A673 (cell line): ENCODE data around the gene BLVRA. TPM values are rescaled to one million over a fixed set of nuclear protein-coding genes. Genes with fewer than 3 reads are reported as not detected.
"Not testable (repeated sequence)": the region's sequence is repeated elsewhere in the genome, so short reads cannot be mapped to it uniquely, and the experiment has no call there.

ENCODE experiments used
- BruUV-seq: library from RNA; stranded (reverse); fragments of 400-500 nt; replicated peaks from 2 replicates; lab custom pipeline; 2021; lab: Mats Ljungman, UMichigan
- CTCF ChIA-PET: fragments of 300-600 bp; sonication (Branson Sonifier 250); formaldehyde crosslinking; loops from one replicate; lab custom pipeline; 2022; ENCODE audit warnings: antibody characterized with exemption; lab: Charles Lee
- POLR2A ChIA-PET: fragments of 300-600 bp; sonication (Branson Sonifier 250); formaldehyde crosslinking; loops from one replicate; lab custom pipeline; 2022; ENCODE audit warnings: antibody characterized with exemption; ENCODE audit not compliant: low non-redundant PET; lab: Charles Lee
- DNase-seq: peaks from one replicate; pipeline ENCODE4 v3.0.0-alpha.2; 2015; ENCODE audit warnings: low spot score
- H3K27ac ChIP-seq: fragments of 200-600 bp; sonication (generic); 2 replicates; pipeline ENCODE4 v1.5.1; 2016; ENCODE audit warnings: mixed run types, low read depth, mild to moderate bottlenecking, mixed read lengths, antibody characterized with exemption, low read length; ENCODE audit not compliant: poor library complexity, severe bottlenecking
- H3K27me3 ChIP-seq: fragments of 200-600 bp; sonication (generic); replicated peaks from 2 replicates; pipeline ENCODE4 v1.6.1; 2017; ENCODE audit warnings: mixed run types, low read depth, mild to moderate bottlenecking, mixed read lengths, antibody characterized with exemption, low read length; ENCODE audit not compliant: insufficient read depth, poor library complexity
- H3K36me3 ChIP-seq: fragments of 200-600 bp; sonication (generic); 2 replicates; pipeline ENCODE4 v1.6.1; 2016; ENCODE audit warnings: mixed run types, mild to moderate bottlenecking, mixed read lengths, antibody characterized with exemption, low read length; ENCODE audit not compliant: insufficient read depth, poor library complexity, severe bottlenecking
- H3K4me1 ChIP-seq: fragments of 200-600 bp; sonication (generic); 2 replicates; pipeline ENCODE4 v1.6.1; 2017; ENCODE audit warnings: mixed run types, mild to moderate bottlenecking, mixed read lengths, antibody characterized with exemption, low read length; ENCODE audit not compliant: insufficient read depth, poor library complexity, severe bottlenecking
- H3K4me3 ChIP-seq: fragments of 200-600 bp; sonication (generic); 2 replicates; pipeline ENCODE4 v1.5.1; 2016; ENCODE audit warnings: low read depth, mixed run types, mild to moderate bottlenecking, mixed read lengths, low read length; ENCODE audit not compliant: poor library complexity, severe bottlenecking
- H3K9me3 ChIP-seq: fragments of 200-600 bp; sonication (generic); 2 replicates; pipeline ENCODE4 v1.6.1; 2016; ENCODE audit warnings: mixed run types, low read depth, mild to moderate bottlenecking, mixed read lengths, antibody characterized with exemption, low read length; ENCODE audit not compliant: poor library complexity, severe bottlenecking
- EZH2 ChIP-seq: fragments of 200-600 bp; sonication (generic); IDR thresholded peaks from 2 replicates; pipeline ENCODE4 v1.6.1; 2017; ENCODE audit warnings: borderline replicate concordance, low read depth, mild to moderate bottlenecking, mixed read lengths, antibody characterized with exemption, low read length; ENCODE audit not compliant: poor library complexity, severe bottlenecking
- intact Hi-C: fragments of 100-400 bp; cut with micrococcal nuclease; formaldehyde crosslinking; loops from one replicate; pipeline ENCODE4 v1.10.0; 2022; ENCODE audit not compliant: unreplicated experiment
- total RNA-seq: library from RNA; stranded (reverse); gene quantifications from 2 replicates; pipeline ENCODE4 v1.2.3, GENCODE V29; 2021
- TF ChIP-seq, protein P1 (sequence below): fragments of 300-800, 200-600 bp; sonication (generic); conservative IDR thresholded peaks from 2 replicates; pipeline ENCODE4 v1.5.1; 2017; ENCODE audit warnings: low read depth, mild to moderate bottlenecking, antibody characterized with exemption, low read length, moderate library complexity, mixed read lengths

Gene BLVRA
- total RNA-seq, 1 experiment from 2014 or later, result 20.6 TPM

DNA sequence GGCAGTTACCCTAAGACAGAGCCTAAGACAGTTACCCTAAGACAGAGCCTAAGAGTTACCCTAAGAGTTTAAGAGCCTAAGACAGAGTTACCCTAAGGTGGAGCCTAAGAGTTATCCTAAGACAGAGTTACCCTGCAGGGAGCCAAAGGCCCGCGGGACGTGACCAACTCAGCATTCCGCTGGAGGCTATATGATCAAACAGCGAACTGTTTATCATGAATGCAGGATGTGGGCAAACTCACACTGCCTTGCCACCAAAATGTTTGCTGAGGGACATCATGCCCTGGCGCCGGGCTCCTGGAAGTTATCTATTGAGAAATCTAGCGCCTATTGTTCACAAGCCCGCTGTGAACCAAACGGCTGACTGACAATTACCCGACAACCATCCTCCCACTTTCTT, 49.9 kb downstream of the BLVRA start:
- no peak overlapping the region for H3K27ac ChIP-seq
- H3K4me1 ChIP-seq, result no peaks in the 10 kb centered on the region
- no peaks in the 10 kb centered on the region for H3K9me3 ChIP-seq
- ChIA-PET POLR2A (no interaction called here), CTCF (no interaction called here)
- TF ChIP-seq EZH2, result no peak
- TF ChIP-seq, protein P1, sequence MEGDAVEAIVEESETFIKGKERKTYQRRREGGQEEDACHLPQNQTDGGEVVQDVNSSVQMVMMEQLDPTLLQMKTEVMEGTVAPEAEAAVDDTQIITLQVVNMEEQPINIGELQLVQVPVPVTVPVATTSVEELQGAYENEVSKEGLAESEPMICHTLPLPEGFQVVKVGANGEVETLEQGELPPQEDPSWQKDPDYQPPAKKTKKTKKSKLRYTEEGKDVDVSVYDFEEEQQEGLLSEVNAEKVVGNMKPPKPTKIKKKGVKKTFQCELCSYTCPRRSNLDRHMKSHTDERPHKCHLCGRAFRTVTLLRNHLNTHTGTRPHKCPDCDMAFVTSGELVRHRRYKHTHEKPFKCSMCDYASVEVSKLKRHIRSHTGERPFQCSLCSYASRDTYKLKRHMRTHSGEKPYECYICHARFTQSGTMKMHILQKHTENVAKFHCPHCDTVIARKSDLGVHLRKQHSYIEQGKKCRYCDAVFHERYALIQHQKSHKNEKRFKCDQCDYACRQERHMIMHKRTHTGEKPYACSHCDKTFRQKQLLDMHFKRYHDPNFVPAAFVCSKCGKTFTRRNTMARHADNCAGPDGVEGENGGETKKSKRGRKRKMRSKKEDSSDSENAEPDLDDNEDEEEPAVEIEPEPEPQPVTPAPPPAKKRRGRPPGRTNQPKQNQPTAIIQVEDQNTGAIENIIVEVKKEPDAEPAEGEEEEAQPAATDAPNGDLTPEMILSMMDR, result no peak
- no peaks in the 10 kb centered on the region for H3K27me3 ChIP-seq
- no peaks in the 10 kb centered on the region for H3K36me3 ChIP-seq
- H3K4me3 ChIP-seq, result no peak overlapping the region
- no TSS peak for BruUV-seq
- no peak for DNase-seq
- intact Hi-C loops, result no loop called here

DNA sequence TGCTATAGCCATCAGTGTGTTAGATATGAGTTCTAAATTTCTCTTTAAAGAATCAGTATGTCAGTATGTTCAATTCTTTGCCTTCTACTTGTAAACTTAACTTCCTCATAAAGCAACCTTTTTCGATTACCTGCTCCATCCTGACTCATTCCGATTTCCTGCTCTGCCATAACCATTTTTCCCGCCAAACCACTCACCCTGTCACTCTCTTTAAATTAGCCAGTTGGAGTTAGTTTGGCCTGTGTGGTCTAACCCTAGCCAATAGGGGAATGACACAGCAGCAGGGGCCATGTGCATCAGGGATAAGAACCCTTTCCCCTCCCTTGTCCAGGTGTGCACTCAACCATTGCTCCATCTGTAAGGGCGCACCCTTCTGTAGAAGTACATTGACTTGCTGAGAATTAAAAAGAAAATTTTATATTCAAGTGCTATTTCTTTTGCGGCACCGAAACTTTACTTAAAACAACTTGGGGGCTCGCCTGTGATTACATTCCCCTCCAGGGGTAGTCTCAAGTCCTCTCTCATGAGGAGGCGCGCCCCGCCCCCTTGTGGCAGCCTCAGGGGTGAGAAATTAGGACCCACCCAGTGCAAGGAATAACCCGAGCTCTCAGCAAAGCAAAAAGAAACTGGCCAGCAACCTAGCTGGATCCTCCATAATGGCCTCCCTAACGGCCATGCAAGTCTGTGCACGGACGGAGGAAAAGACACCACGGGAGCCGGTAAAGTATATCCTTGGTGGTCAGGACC, 51.9 kb downstream of the BLVRA start:
- H3K36me3 ChIP-seq, BruUV-seq, H3K4me3 ChIP-seq, H3K9me3 ChIP-seq, intact Hi-C loops, POLR2A ChIA-PET, H3K4me1 ChIP-seq, H3K27ac ChIP-seq: not testable (repeated sequence)
- CTCF ChIA-PET, result interaction anchor here (0.6 kb wide), 1 partner anchor 228 kb away, joined by 17 read pairs; no protein-coding TSS in a partner anchor
- DNase-seq, result peak; percentile 50
- peaks cover 11% of the 10 kb centered on the region for H3K27me3 ChIP-seq
- TF ChIP-seq, protein P1, result peak; percentile 52

DNA sequence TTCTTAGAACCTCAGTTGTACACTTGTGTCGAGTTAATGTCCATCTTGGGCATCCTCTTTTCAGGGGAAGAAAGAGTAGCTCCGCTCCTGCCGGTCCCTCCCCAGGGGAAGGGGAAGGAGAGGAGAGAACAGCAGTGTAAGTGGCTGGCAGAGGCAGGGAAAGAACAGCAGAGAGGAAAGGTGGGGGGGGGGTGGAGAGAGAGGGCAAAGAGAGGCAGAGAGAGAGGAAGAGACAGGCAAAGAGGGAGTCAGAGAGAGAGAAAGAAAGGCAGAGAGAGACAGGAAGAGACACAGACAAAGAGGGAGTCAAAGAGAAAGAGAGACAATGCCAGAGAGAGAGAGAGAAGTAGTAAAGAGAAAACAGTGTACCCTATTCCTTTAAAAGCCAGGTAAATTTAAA, 56.9 kb downstream of the BLVRA start:
- TF ChIP-seq, protein P1, result no peak
- no peak for TF ChIP-seq EZH2
- Histone ChIP-seq H3K4me1 (no peaks in the 10 kb centered on the region), H3K4me3 (no peak overlapping the region), H3K36me3 (no peaks in the 10 kb centered on the region), H3K9me3 (no peaks in the 10 kb centered on the region), H3K27ac (no peak overlapping the region), H3K27me3 (peaks cover 12% of the 10 kb centered on the region)
- no peak for DNase-seq
- ChIA-PET CTCF (no interaction called here), POLR2A (no interaction called here)
- intact Hi-C loops, result no loop called here
- BruUV-seq, result no TSS peak

DNA sequence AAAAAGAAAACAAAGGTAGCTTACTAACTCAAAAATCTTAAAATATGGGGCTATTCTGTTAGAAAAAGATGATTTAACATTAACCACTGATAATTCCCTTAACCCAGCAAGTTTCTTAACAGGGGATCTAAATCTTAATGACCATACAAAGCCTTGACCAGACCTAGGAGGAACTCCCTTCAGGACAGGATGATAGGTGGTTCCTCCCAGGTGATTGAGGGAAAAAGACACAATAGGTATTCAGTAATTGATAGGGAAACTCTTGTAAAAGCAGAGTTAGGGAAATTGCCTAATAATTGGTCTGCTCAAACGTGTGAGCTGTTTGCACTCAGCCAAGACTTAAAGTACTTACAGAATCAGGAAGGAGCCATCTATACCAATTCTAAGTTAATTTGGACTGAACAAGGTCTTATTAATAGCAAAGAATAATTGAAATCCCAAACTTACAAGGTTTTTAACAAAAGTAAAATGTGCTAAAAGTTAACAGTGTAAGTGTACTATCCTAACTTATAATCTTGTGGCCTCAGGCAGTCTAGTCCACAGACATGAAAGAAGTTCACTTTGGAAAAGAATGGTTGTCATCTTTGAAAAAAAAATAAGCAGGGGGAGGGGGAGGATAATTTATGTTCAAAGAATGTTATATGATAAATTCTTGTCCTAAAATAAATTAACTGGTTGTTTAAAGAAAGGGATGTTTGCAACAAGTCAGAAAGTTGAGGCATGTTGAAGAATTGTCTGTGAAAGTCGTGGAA, 57.7 kb downstream of the BLVRA start:
- intact Hi-C loops, result not testable (repeated sequence)

DNA sequence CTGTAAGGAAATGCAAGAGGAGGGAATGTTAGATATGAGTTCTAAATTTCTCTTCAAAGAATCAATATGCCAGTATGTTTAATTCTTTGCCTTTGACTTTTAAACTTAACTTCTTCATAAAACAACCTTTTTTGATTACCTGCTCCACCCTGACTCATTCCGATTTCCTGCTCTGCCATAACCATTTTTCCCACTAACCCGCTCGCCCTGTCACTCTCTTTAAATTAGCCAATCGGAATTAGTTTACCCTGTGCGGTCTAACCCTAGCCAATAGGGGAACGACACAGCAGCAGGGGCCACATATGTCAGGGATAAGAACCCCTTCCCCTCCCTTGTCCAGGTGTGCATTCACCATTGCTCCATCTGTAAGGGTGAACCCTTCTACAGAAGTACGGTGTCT, 64.9 kb downstream of the BLVRA start:
- intact Hi-C loops, H3K9me3 ChIP-seq, POLR2A ChIA-PET, H3K4me3 ChIP-seq, H3K36me3 ChIP-seq, DNase-seq, H3K4me1 ChIP-seq, H3K27ac ChIP-seq, BruUV-seq, CTCF ChIA-PET, H3K27me3 ChIP-seq: not testable (repeated sequence)

More for the DNA sequence above, 57.7 kb downstream of the BLVRA start:
- BruUV-seq, H3K27ac ChIP-seq, H3K4me1 ChIP-seq, H3K4me3 ChIP-seq, CTCF ChIA-PET, H3K36me3 ChIP-seq, H3K9me3 ChIP-seq, DNase-seq, POLR2A ChIA-PET: not testable (repeated sequence)
- H3K27me3 ChIP-seq, result peaks cover 12% of the 10 kb centered on the region
